HG03520 (cell line): ENCODE results near the gene LAMB4.

ENCODE experiments used
- ATAC-seq: cut with Tn5 transposase; IDR thresholded peaks from one replicate; pipeline ENCODE4 v1.9.1; 2021; ENCODE audit warnings: mild to moderate bottlenecking, moderate library complexity; ENCODE audit not compliant: unreplicated experiment

LAMB4 gene

DNA sequence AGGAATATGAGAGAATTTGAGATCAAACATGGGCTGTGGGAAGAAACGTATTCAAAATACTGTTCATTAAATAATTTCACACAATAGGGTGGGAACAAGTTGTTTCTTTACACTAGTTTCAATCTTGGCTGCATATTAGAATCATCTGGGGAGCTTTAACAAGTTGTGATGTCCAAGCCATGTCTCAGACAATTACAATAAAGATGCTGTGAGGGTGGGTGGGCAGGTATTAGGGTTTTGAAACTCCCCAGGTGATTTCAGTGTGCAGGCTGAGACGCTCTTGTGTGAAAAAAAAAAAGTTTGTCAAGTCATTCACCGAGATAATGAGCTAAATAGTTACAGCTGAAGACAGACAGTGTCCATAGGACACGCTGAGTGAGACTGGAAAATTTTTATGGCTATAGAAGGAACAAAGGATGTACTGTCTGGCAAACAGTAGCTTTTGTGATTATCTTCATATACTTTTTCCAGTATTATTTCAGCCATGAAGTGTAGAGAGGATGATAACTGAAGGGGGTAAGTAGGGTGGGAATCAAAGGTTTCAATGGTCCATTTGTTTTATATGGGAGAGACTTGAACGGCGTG lies 12.6 kb upstream of the LAMB4 start:
- no peak for ATAC-seq

- no peak for ATAC-seq
Measured at GRCh38 chr7:108142180-108142579, 12.0 kb upstream of the LAMB4 start.

DNA sequence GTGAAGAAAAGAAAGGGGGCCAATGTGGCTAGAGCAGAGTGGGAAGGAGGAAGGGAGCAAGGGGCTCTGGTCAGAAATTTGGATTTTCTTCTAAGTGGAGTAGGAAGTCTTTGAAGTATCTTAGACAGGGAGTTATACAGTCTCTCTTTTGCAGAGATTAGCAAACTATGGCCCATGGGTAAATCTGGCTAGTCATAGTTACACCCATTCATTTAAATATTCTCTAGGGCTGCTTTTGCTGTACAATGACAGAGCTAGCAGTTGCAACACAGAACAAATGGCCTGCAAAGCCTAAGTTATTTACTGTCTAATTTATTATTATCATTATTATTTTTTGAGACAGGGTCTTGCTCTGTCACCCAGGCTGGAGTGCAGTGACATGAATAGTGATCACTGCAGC lies 10.5 kb upstream of the LAMB4 start:
- no peak for ATAC-seq

- ATAC-seq: no peak
Measured at GRCh38 chr7:108138911-108139310, 8.8 kb upstream of the LAMB4 start.

DNA sequence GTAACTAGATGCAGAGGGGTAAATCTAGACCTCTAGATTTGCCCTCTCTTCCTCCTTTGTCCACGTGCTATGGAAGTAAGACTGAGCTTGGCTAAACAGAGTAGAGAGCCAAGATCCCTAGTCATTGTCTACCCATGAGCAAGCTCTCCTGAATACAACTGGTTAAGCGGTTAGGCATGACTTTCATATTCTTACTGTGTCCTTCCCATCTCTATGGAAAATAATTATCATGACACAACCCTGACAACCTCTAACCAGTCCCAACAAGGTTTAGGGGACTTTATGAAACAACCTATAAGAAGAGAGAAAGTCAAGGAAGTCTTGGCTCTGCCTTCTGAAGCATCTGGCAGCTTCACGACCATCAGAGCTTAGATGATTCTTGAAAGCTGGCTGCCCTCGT lies 7.8 kb upstream of the LAMB4 start:
- ATAC-seq: no peak

- ATAC-seq: no peak
Measured at GRCh38 chr7:108137040-108137439, 6.9 kb upstream of the LAMB4 start.

GRCh38 chr7:108136191-108136688 lies 6.1 kb upstream of the LAMB4 start:
- ATAC-seq: peak; percentile 18

- ATAC-seq: peak; percentile 92
Measured at GRCh38 chr7:108135446-108136190, 5.5 kb upstream of the LAMB4 start.

- no peak for ATAC-seq
Measured at GRCh38 chr7:108134486-108134885, 4.3 kb upstream of the LAMB4 start.

- no peak for ATAC-seq
Measured at GRCh38 chr7:108132551-108133265, 2.5 kb upstream of the LAMB4 start.

- ATAC-seq: no peak
Measured at GRCh38 chr7:108129018-108129965, 869 bp downstream of the LAMB4 start.

DNA sequence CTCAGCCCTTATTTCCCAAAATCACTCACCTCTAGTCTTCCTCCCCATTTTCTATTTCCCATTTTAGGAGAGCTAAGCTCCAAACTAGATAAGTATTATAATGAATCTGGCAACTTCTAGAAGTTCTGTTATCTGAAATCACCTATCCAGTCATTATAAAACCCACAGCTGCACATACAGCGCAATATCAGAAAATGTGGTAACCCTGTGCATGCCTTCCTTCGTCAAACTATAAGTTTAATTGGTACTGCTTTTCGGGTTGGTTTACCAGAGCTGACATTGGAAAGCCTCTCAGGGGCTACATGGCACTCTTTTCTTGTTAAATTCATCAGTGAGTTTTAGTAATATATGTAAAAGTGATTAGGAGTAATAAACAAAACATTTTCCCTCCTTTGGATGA lies 1.6 kb downstream of the LAMB4 start:
- ATAC-seq: no peak

- ATAC-seq: no peak
Measured at GRCh38 chr7:108127461-108127860, 2.7 kb downstream of the LAMB4 start.

- no peak for ATAC-seq
Measured at GRCh38 chr7:108124820-108125219, 5.3 kb downstream of the LAMB4 start.

- ATAC-seq: no peak
Measured at GRCh38 chr7:108122181-108122580, 8.0 kb downstream of the LAMB4 start.

- ATAC-seq: no peak
Measured at GRCh38 chr7:108120933-108121332, 9.2 kb downstream of the LAMB4 start.

DNA sequence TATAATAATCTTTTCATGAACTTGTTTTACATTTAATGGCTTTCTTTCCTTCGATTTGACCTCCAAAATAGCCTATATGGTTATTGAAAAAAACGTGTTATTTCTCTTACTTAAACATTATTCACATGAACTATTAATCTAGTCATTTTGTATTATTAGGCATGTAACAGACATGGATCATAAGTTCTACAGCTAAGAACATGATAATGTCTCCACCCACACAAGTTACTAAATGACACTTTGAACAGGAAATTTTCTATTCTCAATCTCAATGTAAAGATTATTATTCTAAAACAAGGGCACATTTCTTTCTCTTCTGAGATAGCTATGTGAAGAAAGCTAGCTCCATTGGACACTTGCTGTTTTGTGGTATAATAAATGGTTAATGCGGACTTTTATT lies 10.0 kb downstream of the LAMB4 start:
- ATAC-seq: no peak

GRCh38 chr7:108118959-108119358 lies 11.2 kb downstream of the LAMB4 start:
- no peak for ATAC-seq

DNA sequence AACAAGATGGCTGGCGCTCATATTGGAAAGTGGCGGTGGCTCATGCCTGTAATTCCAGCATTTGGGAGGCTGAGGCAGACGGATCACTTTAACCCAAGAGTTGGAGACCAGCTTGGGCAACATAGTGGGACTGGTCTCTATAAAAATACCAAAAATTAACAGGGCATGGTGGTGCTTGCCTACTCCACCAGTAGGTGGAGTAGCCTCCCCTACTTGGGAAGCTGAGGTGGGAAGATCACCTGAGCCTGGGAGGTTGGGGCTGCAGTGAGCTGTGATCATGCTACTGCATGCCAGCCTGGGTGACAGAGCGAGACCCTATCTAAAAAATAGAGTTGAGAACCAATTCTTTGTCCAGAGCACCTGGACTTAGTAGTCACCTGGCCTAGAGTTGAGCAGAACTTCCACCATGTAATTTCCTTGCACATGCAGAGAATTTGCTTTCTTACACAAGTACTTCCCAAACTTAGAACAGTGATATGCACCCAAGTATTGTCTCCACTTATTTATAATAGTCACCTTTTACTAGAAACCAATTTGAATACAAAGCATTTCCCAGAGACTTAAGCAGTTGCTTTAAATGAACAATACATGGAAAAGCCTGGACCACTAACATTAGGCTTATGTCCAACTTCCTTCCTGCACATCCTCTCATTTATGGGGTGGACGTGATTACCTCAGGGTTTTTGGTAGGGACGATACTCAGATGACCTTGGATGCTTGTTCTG lies 15.9 kb downstream of the LAMB4 start:
- no peak for ATAC-seq

GRCh38 chr7:108112683-108113082 lies 17.5 kb downstream of the LAMB4 start:
- ATAC-seq: no peak
